ENCODE results near the gene SORBS2. TPM values are rescaled to one million over a fixed set of nuclear protein-coding genes. Genes with fewer than 3 reads are reported as not detected.
A peak's percentile ranks its signal among the peaks of the same experiment; 100 is the strongest.

The SORBS2 gene
- total and polyA plus RNA-seq, 4 donors, result 49.1 to 83.5 (median 66.4) TPM

- H3K9me3 ChIP-seq (ENCODE audit: control insufficient read depth, insufficient read depth, low read length), result no peaks in the 10 kb centered on the region
- H3K4me3 ChIP-seq (ENCODE audit: low read depth, low read length), result no peak overlapping the region
- H3K27ac ChIP-seq (ENCODE audit: low read depth, low read length), result peak overlapping the region; percentile 82
- WGBS (ENCODE audit: insufficient coverage), result no CpG with 5 or more reads among the region's 4 CpGs
- peaks cover 16% of the 10 kb centered on the region for H3K4me1 ChIP-seq (ENCODE audit: control insufficient read depth, insufficient read depth, low read length)
- no peaks in the 10 kb centered on the region for H3K27me3 ChIP-seq (ENCODE audit: control insufficient read depth, insufficient read depth, low read length)
- peaks cover 3% of the 10 kb centered on the region for H3K36me3 ChIP-seq (ENCODE audit: control insufficient read depth, insufficient read depth, low read length)
- DNase-seq (ENCODE audit: low read depth in 4 of 6, low spot score in 6 of 6), result no peak
These were observed 25.6 kb upstream of the SORBS2 start for GRCh38 chr4:185837415-185838103.

DNA sequence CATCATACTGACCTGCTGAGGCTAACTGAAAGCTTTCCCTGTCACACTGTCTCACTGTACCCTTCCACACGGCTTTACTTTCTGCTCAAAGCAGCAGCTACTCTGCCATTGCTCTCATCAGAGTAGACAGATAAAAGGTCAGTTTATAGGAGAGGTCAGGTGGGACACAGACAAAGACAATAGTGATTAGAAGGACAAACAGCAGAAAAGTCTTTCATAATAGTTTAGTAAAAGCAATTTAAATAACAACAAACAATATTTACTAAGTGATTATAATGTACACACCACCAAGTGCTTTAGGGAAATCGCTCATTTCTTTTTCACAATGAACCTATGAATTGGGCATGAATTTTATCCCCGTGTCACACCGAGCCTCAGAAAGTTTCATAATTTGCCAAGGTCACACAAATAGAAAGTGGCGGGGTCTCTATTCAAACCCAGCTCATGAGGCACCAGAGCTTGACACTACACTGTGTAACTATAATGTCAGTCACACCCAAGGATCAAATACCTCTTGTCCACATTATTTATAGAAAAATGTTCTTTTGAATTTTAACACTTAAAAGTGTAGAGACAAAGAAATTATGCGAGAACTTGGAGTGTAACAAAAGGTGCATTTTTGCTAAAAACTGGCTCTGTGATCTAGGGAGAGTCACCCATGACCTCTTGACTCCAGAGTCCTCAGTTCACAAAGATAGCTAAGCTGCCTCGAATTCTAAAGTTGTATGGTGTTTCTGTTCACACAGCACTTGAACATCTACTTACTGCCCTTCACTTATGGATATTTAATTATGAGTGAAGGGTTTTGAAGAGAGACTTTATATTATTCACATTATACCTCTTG lies 24.5 kb upstream of the SORBS2 start:
- Histone ChIP-seq H3K9me3 (ENCODE audit: control insufficient read depth, insufficient read depth, low read length) (no peaks in the 10 kb centered on the region), H3K4me3 (ENCODE audit: low read depth, low read length) (no peak overlapping the region), H3K36me3 (ENCODE audit: control insufficient read depth, insufficient read depth, low read length) (peaks cover 3% of the 10 kb centered on the region), H3K27me3 (ENCODE audit: control insufficient read depth, insufficient read depth, low read length) (no peaks in the 10 kb centered on the region), H3K27ac (ENCODE audit: low read depth, low read length) (no peak overlapping the region), H3K4me1 (ENCODE audit: control insufficient read depth, insufficient read depth, low read length) (peaks cover 16% of the 10 kb centered on the region)
- WGBS (ENCODE audit: insufficient coverage), result no CpG with 5 or more reads among the region's 7 CpGs
- DNase-seq (ENCODE audit: low read depth in 4 of 6, low spot score in 6 of 6), result no peak

DNA sequence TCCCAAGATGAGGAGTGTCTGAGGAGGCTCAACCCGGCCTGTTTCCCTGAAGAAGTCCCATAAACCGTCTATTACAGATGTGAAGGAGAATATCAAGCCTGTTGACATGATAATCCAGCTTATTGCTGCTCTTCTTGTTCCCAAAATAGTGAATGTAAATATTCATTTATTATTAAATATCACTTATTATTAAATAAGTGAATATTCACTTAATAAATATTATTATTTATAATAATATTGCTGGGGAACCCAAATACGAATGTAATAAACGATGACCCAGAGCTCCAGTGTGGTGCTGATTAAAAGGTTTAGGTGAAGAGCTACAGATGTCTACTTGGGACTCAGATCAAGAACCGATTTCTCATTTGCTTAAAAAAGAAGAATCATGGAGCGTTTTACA lies 23.8 kb upstream of the SORBS2 start:
- no peaks in the 10 kb centered on the region for H3K9me3 ChIP-seq (ENCODE audit: control insufficient read depth, insufficient read depth, low read length)
- no peaks in the 10 kb centered on the region for H3K27me3 ChIP-seq (ENCODE audit: control insufficient read depth, insufficient read depth, low read length)
- no peak for DNase-seq (ENCODE audit: low read depth in 4 of 6, low spot score in 6 of 6)
- 72% methylated on average over 4 of the region's 6 CpGs for WGBS (ENCODE audit: insufficient coverage)
- H3K27ac ChIP-seq (ENCODE audit: low read depth, low read length), result no peak overlapping the region
- H3K4me1 ChIP-seq (ENCODE audit: control insufficient read depth, insufficient read depth, low read length), result peaks cover 16% of the 10 kb centered on the region
- H3K4me3 ChIP-seq (ENCODE audit: low read depth, low read length), result no peak overlapping the region
- H3K36me3 ChIP-seq (ENCODE audit: control insufficient read depth, insufficient read depth, low read length), result peaks cover 3% of the 10 kb centered on the region

GRCh38 chr4:185835336-185835735 lies 23.3 kb upstream of the SORBS2 start:
- Histone ChIP-seq H3K27ac (ENCODE audit: low read depth, low read length) (no peak overlapping the region), H3K9me3 (ENCODE audit: control insufficient read depth, insufficient read depth, low read length) (no peaks in the 10 kb centered on the region), H3K27me3 (ENCODE audit: control insufficient read depth, insufficient read depth, low read length) (no peaks in the 10 kb centered on the region), H3K4me3 (ENCODE audit: low read depth, low read length) (no peak overlapping the region), H3K4me1 (ENCODE audit: control insufficient read depth, insufficient read depth, low read length) (peaks cover 16% of the 10 kb centered on the region), H3K36me3 (ENCODE audit: control insufficient read depth, insufficient read depth, low read length) (peaks cover 3% of the 10 kb centered on the region)
- no CpG with 5 or more reads among the region's 4 CpGs for WGBS (ENCODE audit: insufficient coverage)
- DNase-seq (ENCODE audit: low read depth in 4 of 6, low spot score in 6 of 6), result no peak

GRCh38 chr4:185834778-185835177 lies 22.8 kb upstream of the SORBS2 start:
- Histone ChIP-seq H3K4me3 (ENCODE audit: low read depth, low read length) (no peak overlapping the region), H3K27me3 (ENCODE audit: control insufficient read depth, insufficient read depth, low read length) (no peaks in the 10 kb centered on the region), H3K36me3 (ENCODE audit: control insufficient read depth, insufficient read depth, low read length) (peaks cover 3% of the 10 kb centered on the region), H3K4me1 (ENCODE audit: control insufficient read depth, insufficient read depth, low read length) (peaks cover 16% of the 10 kb centered on the region), H3K27ac (ENCODE audit: low read depth, low read length) (no peak overlapping the region), H3K9me3 (ENCODE audit: control insufficient read depth, insufficient read depth, low read length) (no peaks in the 10 kb centered on the region)
- no peak for DNase-seq (ENCODE audit: low read depth in 4 of 6, low spot score in 6 of 6)
- WGBS (ENCODE audit: insufficient coverage), result 100% methylated on average over 1 of the region's 6 CpGs

GRCh38 chr4:185834088-185834487 lies 22.1 kb upstream of the SORBS2 start:
- H3K9me3 ChIP-seq (ENCODE audit: control insufficient read depth, insufficient read depth, low read length), result no peaks in the 10 kb centered on the region
- no peak overlapping the region for H3K4me3 ChIP-seq (ENCODE audit: low read depth, low read length)
- no peak overlapping the region for H3K27ac ChIP-seq (ENCODE audit: low read depth, low read length)
- no peaks in the 10 kb centered on the region for H3K27me3 ChIP-seq (ENCODE audit: control insufficient read depth, insufficient read depth, low read length)
- no peak for DNase-seq (ENCODE audit: low read depth in 4 of 6, low spot score in 6 of 6)
- WGBS (ENCODE audit: insufficient coverage), result no CpG with 5 or more reads among the region's 4 CpGs
- peaks cover 12% of the 10 kb centered on the region for H3K4me1 ChIP-seq (ENCODE audit: control insufficient read depth, insufficient read depth, low read length)
- peaks cover 3% of the 10 kb centered on the region for H3K36me3 ChIP-seq (ENCODE audit: control insufficient read depth, insufficient read depth, low read length)

DNA sequence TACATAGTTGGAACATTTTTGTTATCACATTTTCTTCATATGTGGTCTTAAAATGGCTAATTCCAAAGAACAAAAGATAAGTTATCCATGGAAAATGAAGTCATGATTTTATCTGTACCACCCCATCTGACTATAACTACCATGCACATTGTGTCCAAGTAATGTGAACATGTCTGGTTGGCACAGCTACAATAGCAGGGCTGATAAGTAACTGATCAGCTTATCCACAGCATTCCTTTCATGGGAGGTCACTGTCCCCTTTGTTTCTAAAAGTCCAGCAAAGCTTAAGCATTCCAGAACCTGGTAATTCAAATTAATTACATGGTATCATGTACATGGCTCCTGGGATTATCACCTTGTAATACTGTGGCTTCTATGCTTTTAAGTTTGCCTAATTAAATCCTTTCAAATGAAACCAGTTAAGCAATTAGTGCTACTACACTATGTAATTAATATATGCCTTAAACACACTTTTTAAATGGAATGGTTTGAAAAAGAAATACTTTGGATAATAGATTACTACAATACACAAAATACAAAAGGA lies 21.1 kb upstream of the SORBS2 start:
- Histone ChIP-seq H3K9me3 (ENCODE audit: control insufficient read depth, insufficient read depth, low read length) (no peaks in the 10 kb centered on the region), H3K4me3 (ENCODE audit: low read depth, low read length) (no peak overlapping the region), H3K27ac (ENCODE audit: low read depth, low read length) (no peak overlapping the region), H3K36me3 (ENCODE audit: control insufficient read depth, insufficient read depth, low read length) (peaks cover under 1% of the 10 kb centered on the region), H3K27me3 (ENCODE audit: control insufficient read depth, insufficient read depth, low read length) (no peaks in the 10 kb centered on the region), H3K4me1 (ENCODE audit: control insufficient read depth, insufficient read depth, low read length) (peaks cover 3% of the 10 kb centered on the region)
- no peak for DNase-seq (ENCODE audit: low read depth in 4 of 6, low spot score in 6 of 6)

GRCh38 chr4:185831125-185831815 lies 19.3 kb upstream of the SORBS2 start:
- H3K27ac ChIP-seq (ENCODE audit: low read depth, low read length), result no peak overlapping the region
- H3K4me1 ChIP-seq (ENCODE audit: control insufficient read depth, insufficient read depth, low read length), result no peaks in the 10 kb centered on the region
- no peaks in the 10 kb centered on the region for H3K36me3 ChIP-seq (ENCODE audit: control insufficient read depth, insufficient read depth, low read length)
- DNase-seq (ENCODE audit: low read depth in 4 of 6, low spot score in 6 of 6), result no peak
- no peaks in the 10 kb centered on the region for H3K9me3 ChIP-seq (ENCODE audit: control insufficient read depth, insufficient read depth, low read length)
- no peaks in the 10 kb centered on the region for H3K27me3 ChIP-seq (ENCODE audit: control insufficient read depth, insufficient read depth, low read length)
- H3K4me3 ChIP-seq (ENCODE audit: low read depth, low read length), result no peak overlapping the region
- 80% methylated on average over 1 of the region's 5 CpGs for WGBS (ENCODE audit: insufficient coverage)

DNA sequence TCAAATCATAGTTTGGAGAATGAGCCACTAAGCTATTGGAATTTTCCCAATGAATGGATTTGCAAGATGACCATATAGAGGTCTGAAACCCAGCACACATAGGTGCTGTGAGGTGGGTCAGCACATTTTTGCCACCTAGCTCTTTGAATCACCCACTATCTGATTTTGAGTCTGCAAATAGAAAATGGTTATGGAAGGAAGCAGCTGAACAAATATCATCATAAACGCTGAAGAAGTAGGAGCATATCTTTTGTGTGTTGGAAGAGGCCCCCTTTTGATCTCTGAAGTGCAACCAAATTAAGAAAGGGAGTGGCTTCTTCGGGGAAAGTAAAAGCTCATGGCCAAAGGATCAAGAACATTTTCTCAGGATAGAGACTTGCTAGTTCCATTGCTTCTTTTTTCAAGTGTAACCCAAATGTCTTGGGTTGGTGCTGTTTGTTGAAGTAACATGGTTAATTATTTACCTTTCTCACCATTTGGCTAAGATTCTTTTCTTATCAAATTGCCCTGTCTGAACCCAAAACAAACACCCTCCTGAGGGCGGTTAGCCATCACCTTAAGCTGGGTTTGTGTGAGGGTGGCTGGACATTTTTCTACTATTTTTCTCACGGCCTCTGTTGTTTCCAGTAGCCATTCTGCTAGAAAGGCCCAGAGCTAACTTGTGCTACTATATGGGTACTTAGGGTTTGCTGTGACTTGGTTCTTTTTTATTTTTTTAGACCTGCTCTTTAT lies 18.4 kb upstream of the SORBS2 start:
- H3K4me3 ChIP-seq (ENCODE audit: low read depth, low read length), result no peak overlapping the region
- H3K4me1 ChIP-seq (ENCODE audit: control insufficient read depth, insufficient read depth, low read length), result no peaks in the 10 kb centered on the region
- DNase-seq (ENCODE audit: low read depth in 4 of 6, low spot score in 6 of 6), result no peak
- no peaks in the 10 kb centered on the region for H3K27me3 ChIP-seq (ENCODE audit: control insufficient read depth, insufficient read depth, low read length)
- H3K27ac ChIP-seq (ENCODE audit: low read depth, low read length), result no peak overlapping the region
- 86% methylated on average over 1 of the region's 4 CpGs for WGBS (ENCODE audit: insufficient coverage)
- no peaks in the 10 kb centered on the region for H3K36me3 ChIP-seq (ENCODE audit: control insufficient read depth, insufficient read depth, low read length)
- H3K9me3 ChIP-seq (ENCODE audit: control insufficient read depth, insufficient read depth, low read length), result no peaks in the 10 kb centered on the region

Data from spinal cord (tissue), 10 donors.